Ascending aorta (tissue), 2 donors: ENCODE results near the gene KRTAP5-9. TPM values are rescaled to one million over a fixed set of nuclear protein-coding genes. Genes with fewer than 3 reads are reported as not detected.
"Not testable (repeated sequence)": the region's sequence is repeated elsewhere in the genome, so short reads cannot be mapped to it uniquely, and the experiment has no call there.

Experiments
- DNase-seq, 2 donors: peaks; one replicate each; pipeline ENCODE4 v3.0.0-alpha.2; 2019; ENCODE audit warnings: low spot score in 2 of 2
- H3K27ac ChIP-seq, 2 donors: fragments of 200-600 bp; sonication (generic); one replicate each; pipeline ENCODE4 v1.5.1; 2016 to 2017; ENCODE audit warnings: mild to moderate bottlenecking in 1 of 2
- H3K27me3 ChIP-seq: fragments of 200-600 bp; sonication (generic); one replicate; pipeline ENCODE4 v1.5.1; 2017
- H3K36me3 ChIP-seq, 2 donors: fragments of 200-600 bp; sonication (generic); one replicate each; pipeline ENCODE4 v1.5.1; 2016
- H3K4me1 ChIP-seq, 2 donors: fragments of 200-600 bp; sonication (generic); one replicate each; pipeline ENCODE4 v1.5.1; 2016 to 2017; ENCODE audit warnings: mild to moderate bottlenecking in 1 of 2
- H3K4me3 ChIP-seq, 2 donors: fragments of 200-600 bp; sonication (generic); one replicate each; pipeline ENCODE4 v1.5.1; 2016 to 2017; ENCODE audit warnings: mild to moderate bottlenecking in 1 of 2
- H3K9me3 ChIP-seq, 2 donors: fragments of 200-600 bp; sonication (generic); one replicate each; pipeline ENCODE4 v1.5.1; 2016
- intact Hi-C: fragments of 100-400 bp; cut with DNase I; formaldehyde crosslinking; loops from one replicate; pipeline ENCODE4 v1.15.1; 2023
- total RNA-seq: library from RNA; depleted of rRNA; stranded (reverse); fragments of >200 nt; gene quantifications from one replicate; pipeline ENCODE4 v1.1.0, GENCODE V29; 2016
- TF ChIP-seq, protein P1 (sequence below), 3 experiments: fragments of 200-600 bp in 2 of 3; fragments of 450-650 bp in 1 of 3; sonication (generic) in 2 of 3; IDR thresholded peaks; one replicate each; pipeline ENCODE4 v1.5.1; 2016 to 2019; ENCODE audit warnings: antibody characterized with exemption in 3 of 3, mild to moderate bottlenecking in 1 of 3, moderate library complexity in 1 of 3

KRTAP5-9 gene
- total RNA-seq, 1 donor from 2014 or later, result not detected

DNA sequence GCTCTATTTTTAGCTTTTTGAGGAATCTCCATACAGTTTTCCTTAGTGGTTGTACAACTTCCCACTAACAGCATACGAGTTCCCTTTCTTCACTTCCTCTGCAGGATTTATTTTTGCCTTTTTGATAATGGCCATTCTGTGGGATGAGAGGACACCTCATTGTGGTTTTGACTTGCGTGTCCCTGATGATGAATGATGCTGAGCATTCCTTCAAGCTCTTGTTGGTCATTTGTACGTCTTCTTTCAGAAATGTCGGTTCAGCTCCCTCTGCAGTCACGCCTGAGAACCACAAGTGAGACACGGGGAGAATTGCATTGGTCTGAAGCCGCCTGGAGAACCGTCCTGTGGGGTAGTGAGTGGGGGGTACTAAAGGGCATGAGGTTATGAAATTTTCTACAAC, 15.2 kb downstream of the KRTAP5-9 start:
- no peaks in the 10 kb centered on the region for H3K9me3 ChIP-seq
- intact Hi-C loops, result no loop called here
- H3K36me3 ChIP-seq, result no peaks in the 10 kb centered on the region
- H3K4me3 ChIP-seq, result no peak overlapping the region
- TF ChIP-seq, protein P1, sequence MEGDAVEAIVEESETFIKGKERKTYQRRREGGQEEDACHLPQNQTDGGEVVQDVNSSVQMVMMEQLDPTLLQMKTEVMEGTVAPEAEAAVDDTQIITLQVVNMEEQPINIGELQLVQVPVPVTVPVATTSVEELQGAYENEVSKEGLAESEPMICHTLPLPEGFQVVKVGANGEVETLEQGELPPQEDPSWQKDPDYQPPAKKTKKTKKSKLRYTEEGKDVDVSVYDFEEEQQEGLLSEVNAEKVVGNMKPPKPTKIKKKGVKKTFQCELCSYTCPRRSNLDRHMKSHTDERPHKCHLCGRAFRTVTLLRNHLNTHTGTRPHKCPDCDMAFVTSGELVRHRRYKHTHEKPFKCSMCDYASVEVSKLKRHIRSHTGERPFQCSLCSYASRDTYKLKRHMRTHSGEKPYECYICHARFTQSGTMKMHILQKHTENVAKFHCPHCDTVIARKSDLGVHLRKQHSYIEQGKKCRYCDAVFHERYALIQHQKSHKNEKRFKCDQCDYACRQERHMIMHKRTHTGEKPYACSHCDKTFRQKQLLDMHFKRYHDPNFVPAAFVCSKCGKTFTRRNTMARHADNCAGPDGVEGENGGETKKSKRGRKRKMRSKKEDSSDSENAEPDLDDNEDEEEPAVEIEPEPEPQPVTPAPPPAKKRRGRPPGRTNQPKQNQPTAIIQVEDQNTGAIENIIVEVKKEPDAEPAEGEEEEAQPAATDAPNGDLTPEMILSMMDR (IDR thresholded peaks at IDR 0.05), result no peak
- DNase-seq, result no peak
- no peak overlapping the region for H3K27ac ChIP-seq
- no peaks in the 10 kb centered on the region for H3K27me3 ChIP-seq
- no peaks in the 10 kb centered on the region for H3K4me1 ChIP-seq

DNA sequence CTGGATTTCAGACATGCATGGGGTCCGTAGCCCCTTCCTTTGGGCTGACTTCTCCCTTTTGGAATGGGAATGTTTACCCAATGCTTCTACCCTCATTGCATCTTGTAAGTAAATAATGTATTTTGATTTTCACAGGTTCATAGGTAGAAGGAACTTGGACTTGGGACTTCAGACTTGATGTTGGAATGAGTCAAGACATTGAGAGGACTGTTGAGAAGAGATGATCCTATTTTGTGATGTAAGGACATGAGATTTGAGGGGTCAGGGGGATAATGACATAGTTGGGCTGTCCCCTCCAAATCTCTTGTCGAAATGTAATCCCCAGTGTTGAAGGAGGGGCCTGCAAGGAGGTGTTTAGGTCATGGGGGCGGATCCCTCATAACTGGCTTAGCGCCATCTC, 16.2 kb downstream of the KRTAP5-9 start:
- Histone ChIP-seq H3K4me3 (no peak overlapping the region), H3K4me1 (no peaks in the 10 kb centered on the region), H3K27ac (no peak overlapping the region), H3K27me3 (no peaks in the 10 kb centered on the region), H3K9me3 (no peaks in the 10 kb centered on the region), H3K36me3 (no peaks in the 10 kb centered on the region)
- no peak for DNase-seq
- TF ChIP-seq, protein P1 (IDR thresholded peaks at IDR 0.05), result no peak
- intact Hi-C loops, result no loop called here

DNA sequence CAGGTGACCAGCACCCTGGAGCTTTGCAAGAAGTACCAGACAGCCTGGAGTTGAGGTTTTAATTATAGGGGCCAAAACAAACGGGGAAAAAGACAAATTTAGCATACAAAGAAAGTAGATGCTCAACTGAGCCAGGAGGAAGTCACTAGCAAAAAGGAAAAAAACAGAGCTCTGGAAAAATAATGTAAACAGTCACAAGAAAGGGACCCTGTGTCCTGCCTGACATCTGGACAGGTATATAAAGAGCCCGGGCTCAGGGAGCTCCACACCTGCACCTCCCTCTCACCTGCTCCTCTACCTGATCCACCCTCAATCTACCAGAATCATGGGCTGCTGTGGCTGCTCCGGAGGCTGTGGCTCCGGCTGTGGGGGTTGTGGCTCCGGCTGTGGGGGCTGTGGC, 17.0 kb downstream of the KRTAP5-9 start, which contains the start of gene KRTAP5-10:
Gene KRTAP5-10, plus strand, starts transcription at position 301 of the 400 bp plus-strand sequence. Its CDS starts 25 bp downstream, at position 326.
- H3K4me3 ChIP-seq, result no peak within 1 kb of the TSS
- no peaks in the 10 kb centered on the region for H3K27me3 ChIP-seq
- no peaks in the 10 kb centered on the region for H3K4me1 ChIP-seq
- intact Hi-C loops, result no loop called here
- no peak for DNase-seq
- H3K36me3 ChIP-seq, result no peaks in the 10 kb centered on the region
- TF ChIP-seq, protein P1 (IDR thresholded peaks at IDR 0.05), result no peak
- no peak within 1 kb of the TSS for H3K27ac ChIP-seq
- no peaks in the 10 kb centered on the region for H3K9me3 ChIP-seq

DNA sequence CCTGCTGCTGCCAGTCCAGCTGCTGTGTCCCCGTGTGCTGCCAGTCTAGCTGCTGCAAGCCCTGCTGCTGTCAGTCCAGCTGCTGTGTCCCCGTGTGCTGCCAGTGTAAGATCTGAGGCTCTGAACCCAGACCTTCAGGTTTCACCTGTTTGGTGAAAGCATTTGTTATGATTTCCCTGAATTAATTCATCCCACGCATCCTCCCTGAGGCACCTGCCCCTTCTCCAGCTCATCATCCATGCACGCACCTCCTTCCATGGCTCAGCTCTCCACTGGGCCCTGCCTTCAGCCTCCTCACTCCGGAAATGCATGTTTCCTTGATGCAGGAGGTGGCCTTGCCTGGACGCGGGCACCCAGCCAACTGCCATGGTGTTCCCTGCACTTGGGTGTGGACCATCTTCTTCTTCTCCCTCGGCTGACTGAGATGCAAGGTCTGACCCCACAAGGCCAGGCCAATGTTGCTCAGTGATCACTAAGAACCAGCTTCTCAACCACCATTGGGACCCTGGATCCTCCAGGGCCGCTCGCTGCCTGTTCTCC, 17.9 kb downstream of the KRTAP5-9 start:
- Histone ChIP-seq H3K27ac (no peak overlapping the region), H3K4me3 (no peak overlapping the region), H3K4me1 (no peaks in the 10 kb centered on the region), H3K9me3 (no peaks in the 10 kb centered on the region), H3K27me3 (no peaks in the 10 kb centered on the region), H3K36me3 (no peaks in the 10 kb centered on the region)
- no peak for DNase-seq
- intact Hi-C loops, result no loop called here
- TF ChIP-seq, protein P1 (IDR thresholded peaks at IDR 0.05), result no peak

DNA sequence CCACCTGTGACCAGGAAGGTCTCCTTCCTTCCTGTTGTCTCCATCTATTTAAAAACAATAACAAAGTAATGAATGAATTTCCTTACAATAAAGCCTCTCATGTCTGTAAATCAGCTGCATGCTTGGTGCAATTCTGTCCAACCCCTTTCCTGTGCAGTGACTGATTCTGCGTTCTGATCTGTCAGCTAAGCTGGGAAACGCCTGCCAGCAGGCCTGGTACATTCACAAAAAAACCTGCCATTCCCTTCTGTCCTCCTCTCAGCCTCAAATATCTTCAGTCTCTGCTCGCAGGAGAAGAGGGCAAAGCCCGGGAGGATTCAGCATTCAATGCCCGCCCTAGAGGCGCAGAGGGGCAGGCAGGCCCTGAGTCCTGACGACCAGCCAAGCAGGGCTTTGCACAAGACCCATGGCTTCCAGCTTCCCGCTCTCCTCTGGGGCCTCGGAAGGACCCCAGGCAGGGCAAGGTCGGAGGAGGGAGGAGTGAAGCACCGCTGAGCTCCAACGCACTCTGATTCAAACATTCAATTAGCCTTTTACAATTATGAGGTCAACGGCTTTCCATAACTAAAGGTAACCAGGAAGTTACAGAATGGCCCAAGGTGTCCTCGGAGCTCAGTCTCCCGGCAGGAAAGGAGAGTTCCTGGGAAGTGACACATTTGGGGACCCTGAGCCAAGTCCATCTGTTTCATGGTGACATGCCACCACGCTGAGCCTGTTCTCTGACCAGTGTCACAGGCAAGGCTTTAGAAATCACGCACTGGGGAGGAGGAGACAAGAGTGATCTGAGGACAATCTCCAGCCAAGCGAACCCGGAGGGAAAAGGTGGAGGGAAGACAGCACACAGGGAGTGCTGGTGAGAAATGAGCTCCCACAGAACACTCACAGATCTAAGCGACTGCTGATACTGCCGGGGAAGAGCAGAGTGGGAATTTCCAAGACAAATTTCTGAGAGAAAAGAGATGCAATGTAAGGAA, 18.7 kb downstream of the KRTAP5-9 start:
- H3K27ac ChIP-seq, H3K9me3 ChIP-seq, H3K4me3 ChIP-seq, intact Hi-C loops, DNase-seq, H3K4me1 ChIP-seq, H3K36me3 ChIP-seq, H3K27me3 ChIP-seq: not testable (repeated sequence)

DNA sequence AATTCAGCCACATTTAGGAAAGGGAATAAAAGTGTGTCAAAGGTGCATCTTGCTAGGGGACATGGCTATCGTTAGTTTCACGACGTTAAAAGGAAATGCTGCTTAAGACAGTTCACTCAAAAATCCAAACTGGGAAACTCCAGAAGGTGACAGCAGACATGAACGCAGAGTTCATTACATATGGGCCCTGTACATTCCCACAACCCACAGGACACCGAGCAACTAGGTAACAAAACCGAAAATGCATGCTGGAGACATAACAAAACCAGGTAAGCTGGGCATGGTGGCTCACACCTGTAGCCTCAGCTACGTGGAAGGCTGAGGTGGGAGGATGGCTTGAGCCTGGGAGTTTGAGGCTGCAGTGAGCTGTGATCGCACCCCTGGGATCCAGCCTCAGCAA, 19.4 kb downstream of the KRTAP5-9 start:
- H3K4me3 ChIP-seq, result not testable (repeated sequence)

More for the DNA sequence above, 19.4 kb downstream of the KRTAP5-9 start:
- DNase-seq, intact Hi-C loops, H3K36me3 ChIP-seq, H3K9me3 ChIP-seq, H3K4me1 ChIP-seq, H3K27me3 ChIP-seq, H3K27ac ChIP-seq: not testable (repeated sequence)
